SW480 (cell line): ENCODE measurements around the gene CPNE8.
"Not testable (repeated sequence)": the region's sequence is repeated elsewhere in the genome, so short reads cannot be mapped to it uniquely, and the experiment has no call there.

Experiments used
- DNase-seq: peaks from one replicate; pipeline ENCODE4 v3.0.0-alpha.2; 2016; ENCODE audit warnings: low spot score

CPNE8 gene

GRCh38 chr12:38825006-38825405 is 80.4 kb downstream of the CPNE8 start:
- no peak for DNase-seq

DNA sequence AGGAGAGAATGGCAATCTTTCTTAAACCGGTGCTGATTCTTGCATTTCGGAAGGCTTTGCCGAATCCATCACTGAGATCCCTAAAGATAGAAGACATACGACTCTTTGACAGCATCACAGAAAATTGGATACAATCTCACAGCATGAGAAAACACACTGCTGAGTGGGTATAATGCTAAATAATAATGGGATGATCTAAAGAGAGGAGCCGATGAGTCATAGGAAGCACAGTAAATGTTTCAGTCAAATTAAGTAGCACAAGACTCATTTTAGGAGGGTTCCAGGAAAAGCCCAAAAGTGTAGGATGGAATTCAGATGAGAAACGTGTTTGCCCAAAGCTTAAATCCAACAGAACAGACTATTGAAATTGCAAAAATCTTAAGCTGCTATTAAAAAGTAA is 81.7 kb downstream of the CPNE8 start:
- no peak for DNase-seq

DNA sequence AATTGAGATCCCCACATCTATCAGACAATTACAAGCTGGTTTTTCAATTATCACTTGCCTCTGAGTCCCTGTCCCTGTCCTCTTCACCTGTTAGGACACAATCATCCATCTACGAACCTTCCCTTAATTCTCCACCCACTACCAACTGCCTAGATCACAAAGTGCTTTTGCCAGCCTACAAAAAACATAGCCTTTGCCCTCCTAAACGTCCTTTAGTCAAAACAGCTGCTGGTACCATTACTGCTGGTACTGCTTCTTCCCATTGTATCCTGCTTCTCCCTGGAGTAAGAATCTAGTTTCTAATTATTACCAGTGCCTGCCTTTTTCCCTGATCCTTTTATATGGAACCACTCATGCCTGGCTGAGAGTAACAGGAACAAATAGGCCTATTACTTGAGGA is 82.1 kb downstream of the CPNE8 start:
- DNase-seq: no peak

DNA sequence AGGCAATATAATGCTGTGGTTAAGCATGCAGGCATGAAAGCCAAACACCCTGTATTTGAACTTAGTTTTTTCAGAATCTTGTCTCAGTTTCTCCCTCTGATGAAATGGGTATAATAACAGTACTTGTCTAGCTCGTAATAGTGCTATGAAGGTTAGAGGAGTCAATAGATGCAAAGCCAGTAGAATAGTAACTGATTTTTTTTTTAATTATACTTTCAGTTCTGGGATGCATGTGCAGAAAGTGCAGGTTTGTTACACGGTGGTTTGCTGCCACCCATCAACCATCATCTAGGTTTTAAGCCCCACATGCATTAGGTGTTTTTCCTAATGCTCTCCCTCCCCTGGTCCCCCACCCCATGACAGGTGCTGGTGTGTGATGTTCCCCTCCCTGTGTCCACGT is 87.4 kb downstream of the CPNE8 start:
- no peak for DNase-seq

- no peak for DNase-seq
These were observed 91.5 kb downstream of the CPNE8 start for GRCh38 chr12:38813923-38814322.

DNA sequence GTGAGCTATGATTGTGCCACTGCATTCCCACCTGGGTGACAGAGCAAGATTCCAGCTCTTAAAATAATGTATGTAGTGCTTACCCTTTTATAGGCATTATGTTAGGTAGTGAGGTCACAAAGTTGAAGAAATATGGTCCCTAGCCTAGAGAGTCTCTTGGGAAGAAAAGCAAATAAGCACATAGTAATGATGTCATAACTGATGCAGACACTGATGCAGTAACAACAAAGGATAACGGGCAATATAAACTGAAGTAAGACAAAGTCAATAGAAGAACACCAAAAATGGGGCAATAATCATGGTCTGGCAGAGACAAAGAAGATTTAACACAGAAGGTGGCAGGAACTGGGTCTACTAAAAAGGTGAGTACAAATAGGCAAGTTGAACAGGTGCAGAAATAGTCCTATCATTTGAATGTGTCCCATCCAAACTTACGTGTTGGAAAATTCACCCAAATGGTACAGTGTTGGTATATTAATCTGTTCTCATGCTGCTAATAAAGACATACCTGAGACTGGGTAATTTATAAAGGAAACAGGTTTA is 93.5 kb downstream of the CPNE8 start:
- no peak for DNase-seq

DNA sequence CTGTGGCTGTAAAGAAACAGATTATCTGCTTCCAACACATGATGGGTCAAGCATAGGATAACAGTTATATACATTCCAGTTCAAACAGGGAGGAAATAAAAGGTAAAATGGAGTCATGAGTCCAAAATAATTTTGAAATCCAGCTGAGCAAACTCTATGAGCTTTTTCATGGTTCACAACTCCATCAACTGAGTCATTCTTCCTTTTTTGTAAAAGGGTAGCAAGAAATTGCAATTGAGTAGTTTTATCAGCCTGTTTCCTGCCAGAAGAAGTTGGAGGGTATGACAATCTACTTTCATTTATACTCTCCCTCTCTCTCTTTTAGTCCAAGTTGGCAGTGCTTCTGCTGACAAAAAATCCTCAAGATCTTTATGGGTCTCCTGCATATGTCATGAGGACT is 95.6 kb downstream of the CPNE8 start:
- no peak for DNase-seq

- no peak for DNase-seq
These were observed 117.3 kb downstream of the CPNE8 start for GRCh38 chr12:38788106-38788505.

- no peak for DNase-seq
These were observed 120.0 kb downstream of the CPNE8 start for GRCh38 chr12:38785381-38785780.

GRCh38 chr12:38783304-38783703 is 122.1 kb downstream of the CPNE8 start:
- no peak for DNase-seq

- DNase-seq: no peak
These were observed 123.0 kb downstream of the CPNE8 start for GRCh38 chr12:38782359-38782758.

DNA sequence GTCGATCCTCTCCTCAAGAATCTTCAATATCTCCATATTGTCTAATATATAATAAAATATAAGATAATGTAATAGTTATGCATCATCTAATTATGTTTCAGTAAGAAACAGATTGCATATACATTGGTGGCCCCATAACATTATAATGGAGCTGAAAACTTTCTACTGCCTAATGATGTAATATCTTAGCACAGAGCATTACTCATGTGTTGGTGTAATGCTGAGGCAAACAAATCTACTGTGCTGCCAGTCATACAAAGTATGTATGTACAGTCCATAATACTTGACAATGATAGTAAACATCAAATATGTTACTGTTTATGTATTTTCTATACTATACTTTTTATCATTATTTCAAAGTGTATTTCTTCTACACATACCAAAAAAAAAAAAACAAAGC is 128.7 kb downstream of the CPNE8 start:
- DNase-seq: no peak

DNA sequence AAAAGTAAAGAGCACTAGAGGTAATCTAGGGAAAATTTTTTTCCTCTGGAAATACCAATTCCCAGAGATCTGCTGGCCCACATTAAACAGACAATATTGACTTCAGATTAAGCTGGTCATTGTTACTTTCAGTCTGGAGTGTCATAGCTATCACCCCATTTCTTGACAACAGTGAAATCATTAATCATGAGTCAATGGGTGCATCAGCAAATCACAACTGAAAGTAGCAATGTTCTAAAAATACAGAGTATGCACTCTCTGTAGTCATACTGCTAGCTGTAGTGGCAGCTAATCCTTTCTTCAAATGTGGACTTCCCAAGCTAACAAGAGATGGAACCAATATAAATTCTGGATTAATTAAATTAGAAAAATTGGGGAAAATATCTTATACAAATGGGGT is 129.9 kb downstream of the CPNE8 start:
- DNase-seq: no peak

DNA sequence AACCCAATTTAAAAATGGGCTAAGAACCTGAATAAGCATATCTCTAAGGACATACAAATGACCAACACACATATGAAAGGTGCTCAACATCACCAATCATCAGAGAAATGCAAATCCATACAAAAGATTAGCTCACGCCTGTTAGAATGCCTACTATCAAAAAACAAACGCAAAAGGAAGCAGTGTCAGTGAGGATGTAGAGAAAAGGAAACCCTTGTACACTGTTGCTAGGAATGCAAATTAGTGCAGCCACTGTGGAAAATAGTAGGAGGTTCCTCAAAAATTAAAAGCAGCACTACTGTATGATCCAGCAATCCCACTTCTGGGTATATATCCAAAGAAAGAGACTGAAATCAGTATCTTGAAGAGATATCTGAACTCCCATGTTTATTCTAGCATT is 133.0 kb downstream of the CPNE8 start:
- DNase-seq: no peak

DNA sequence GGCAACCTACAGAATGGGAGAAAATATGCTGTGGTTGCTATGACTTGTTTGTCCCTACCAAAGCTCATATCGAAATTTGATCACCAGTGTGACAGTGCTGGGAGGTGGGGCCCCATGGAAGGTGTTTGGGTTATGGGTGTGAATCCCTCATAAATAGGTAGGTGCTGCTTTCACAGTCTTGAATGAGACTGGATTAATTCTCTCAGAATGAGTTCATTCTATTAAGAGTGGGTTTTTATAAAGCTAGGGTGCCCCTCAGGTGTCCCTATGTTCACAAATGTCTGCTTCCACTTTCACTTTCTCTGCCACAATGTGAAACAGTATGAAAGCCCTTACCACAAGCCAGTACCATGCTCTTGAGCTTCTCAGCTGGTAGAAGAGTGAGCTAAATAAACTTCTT is 133.5 kb downstream of the CPNE8 start:
- DNase-seq: no peak

GRCh38 chr12:38761636-38762342 is 143.6 kb downstream of the CPNE8 start:
- no peak for DNase-seq

- DNase-seq: no peak
These were observed 144.3 kb downstream of the CPNE8 start for GRCh38 chr12:38761111-38761510.

GRCh38 chr12:38759621-38760020 is 145.8 kb downstream of the CPNE8 start:
- no peak for DNase-seq

DNA sequence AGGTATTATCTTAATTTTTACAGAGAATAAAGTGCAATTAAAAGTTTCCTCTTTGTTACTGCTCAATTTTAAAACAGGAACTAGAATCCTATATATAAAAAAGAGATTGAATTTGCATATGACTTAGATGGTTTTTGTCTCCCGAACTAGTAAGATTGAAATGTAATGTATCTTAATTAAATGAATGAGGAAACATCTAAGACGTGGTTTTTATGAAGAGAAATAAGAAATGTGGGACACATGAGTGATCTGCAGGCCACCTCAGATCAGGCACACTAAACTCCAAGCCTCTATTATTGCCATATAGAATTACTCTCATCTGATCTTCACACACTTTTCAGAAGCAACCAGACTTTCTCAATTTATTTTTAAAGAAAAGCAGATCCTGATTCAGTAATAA is 158.6 kb downstream of the CPNE8 start:
- DNase-seq: no peak

DNA sequence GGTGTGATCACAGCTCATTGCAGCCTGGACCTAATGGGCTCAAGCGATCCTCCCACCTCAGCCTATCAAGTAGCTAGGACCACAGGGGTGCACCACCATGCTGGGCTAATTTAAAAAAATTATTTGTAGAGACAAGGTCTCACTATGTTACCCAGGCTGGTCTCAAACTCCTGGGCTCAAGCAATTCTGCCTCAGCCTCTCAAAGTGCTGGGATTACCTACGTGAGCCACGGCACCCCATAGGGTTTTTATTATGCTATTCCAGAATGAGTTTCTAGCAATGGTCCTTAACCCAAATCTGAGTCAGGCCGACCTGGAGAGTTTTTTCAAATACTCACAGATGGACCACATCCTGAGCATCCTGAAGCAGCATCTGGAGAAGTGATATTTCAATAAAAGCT is 159.8 kb downstream of the CPNE8 start:
- no peak for DNase-seq

DNA sequence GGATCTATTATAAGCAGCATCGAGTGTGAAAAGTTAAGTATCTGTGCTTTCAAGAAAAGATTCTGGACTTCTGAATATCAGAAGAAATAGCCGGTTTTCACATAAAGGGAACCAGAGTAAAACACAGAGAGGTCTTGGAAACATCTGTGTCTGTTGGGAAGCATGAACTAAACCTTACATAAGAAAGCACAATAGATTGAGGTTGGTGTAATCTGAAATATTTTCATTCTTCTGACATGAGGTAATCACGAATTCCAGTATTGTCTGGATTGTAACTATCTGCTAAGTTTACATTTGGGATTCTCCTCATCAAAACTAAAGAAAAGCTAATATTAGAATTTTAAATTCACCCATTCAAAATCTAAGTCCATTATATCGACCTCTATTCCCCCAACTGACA is 161.3 kb downstream of the CPNE8 start:
- no peak for DNase-seq

DNA sequence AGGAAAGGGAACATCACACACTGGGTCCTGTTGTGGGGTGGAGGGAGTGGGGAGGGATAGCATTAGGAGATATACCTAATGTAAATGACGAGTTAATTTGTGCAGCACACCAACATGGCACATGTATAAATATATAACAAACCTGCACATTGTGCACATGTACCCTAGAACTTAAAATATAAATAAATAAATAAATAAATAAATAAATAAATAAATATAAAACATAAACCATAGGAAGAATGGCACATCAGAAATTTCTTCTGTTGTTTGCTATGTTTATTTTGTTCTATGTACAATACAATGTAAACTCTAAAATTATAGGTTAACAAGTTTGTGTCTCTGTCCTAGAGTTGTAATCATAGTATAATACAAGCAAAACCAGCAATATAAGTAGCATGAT is 162.9 kb downstream of the CPNE8 start:
- not testable (repeated sequence) for DNase-seq

DNA sequence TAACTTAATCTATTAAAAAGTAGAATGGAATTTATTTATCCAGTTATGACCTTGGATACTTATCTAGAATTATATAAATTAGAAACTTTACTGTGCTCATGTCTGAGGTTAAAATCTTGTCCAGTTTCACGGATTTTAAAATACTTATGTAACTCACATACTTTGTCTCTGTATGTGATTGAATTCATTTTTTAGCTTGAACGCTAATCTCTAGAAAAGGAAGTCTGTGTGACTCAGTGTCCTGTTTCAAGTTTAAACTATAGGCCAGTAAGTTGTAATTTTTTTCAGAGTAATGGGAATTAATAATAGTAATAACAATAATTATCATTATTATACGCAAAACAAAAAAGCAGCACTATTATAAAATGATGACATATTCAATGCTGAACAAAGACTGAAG is 168.6 kb downstream of the CPNE8 start:
- no peak for DNase-seq

DNA sequence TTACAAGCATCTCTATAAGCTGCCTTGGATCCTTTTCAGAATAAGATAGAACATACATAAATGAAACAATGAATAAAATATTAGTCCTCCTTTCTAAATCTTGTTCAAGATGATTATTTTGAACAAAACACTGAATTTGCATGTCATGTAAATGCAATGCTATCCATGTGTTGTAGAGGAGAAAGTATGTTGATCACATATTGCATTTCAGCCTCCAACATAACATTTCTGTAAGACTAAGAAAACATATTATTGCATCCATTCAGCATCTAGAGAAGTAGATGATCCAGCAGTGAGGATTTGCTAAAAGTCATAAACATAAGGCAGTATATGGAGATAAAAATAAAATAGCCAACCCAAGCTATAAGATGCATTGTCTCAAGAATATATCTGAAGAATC is 172.6 kb downstream of the CPNE8 start:
- DNase-seq: no peak
